ENCODE results near the gene MAP2. TPM values are rescaled to one million over a fixed set of nuclear protein-coding genes. Genes with fewer than 3 reads are reported as not detected.

Gene MAP2
- total RNA-seq, 1 experiment from 2014 or later, result 2.5 TPM

DNA sequence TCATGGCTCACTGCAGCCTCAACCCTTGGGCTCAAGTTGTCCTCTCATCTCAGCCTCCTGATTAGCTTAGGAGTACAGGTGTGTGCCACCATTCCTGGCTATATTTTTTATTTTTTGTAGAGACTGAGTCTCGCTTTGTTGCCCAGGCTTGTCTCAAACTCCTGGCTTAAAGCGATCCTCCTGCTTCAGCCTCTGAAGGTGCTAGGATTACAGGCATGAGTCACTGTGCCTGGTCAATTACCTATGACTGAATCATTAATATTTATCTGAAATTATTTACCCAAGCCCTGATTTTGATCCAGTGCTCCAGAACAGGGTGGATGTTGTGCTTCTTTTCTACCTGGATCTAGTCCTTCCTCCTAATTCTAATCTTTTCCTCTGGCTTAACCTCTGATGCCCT lies 87.8 kb downstream of the MAP2 start:
- in situ Hi-C loops (cut with HindIII; ENCODE audit: low pct_unique_long_range_greater_than_20kb, low sequenced_read_pairs), result no loop called here
- DNase-seq (ENCODE audit: low read depth, low spot score), result no peak

GRCh38 chr2:209512971-209513370 lies 89.1 kb downstream of the MAP2 start:
- in situ Hi-C loops (cut with HindIII; ENCODE audit: low pct_unique_long_range_greater_than_20kb, low sequenced_read_pairs), result no loop called here
- DNase-seq (ENCODE audit: low read depth, low spot score), result no peak

GRCh38 chr2:209517436-209517835 lies 93.6 kb downstream of the MAP2 start:
- in situ Hi-C loops (cut with HindIII; ENCODE audit: low pct_unique_long_range_greater_than_20kb, low sequenced_read_pairs), result no loop called here

GRCh38 chr2:209519271-209519670 lies 95.4 kb downstream of the MAP2 start:
- in situ Hi-C loops (cut with HindIII; ENCODE audit: low pct_unique_long_range_greater_than_20kb, low sequenced_read_pairs), result no loop called here
- DNase-seq (ENCODE audit: low read depth, low spot score), result no peak

More at GRCh38 chr2:209517436-209517835, 93.6 kb downstream of the MAP2 start:
- DNase-seq (ENCODE audit: low read depth, low spot score), result no peak

- no peak for DNase-seq (ENCODE audit: low read depth, low spot score)
- in situ Hi-C loops (cut with HindIII; ENCODE audit: low pct_unique_long_range_greater_than_20kb, low sequenced_read_pairs), result no loop called here
These were observed 96.1 kb downstream of the MAP2 start for GRCh38 chr2:209519906-209520305.

DNA sequence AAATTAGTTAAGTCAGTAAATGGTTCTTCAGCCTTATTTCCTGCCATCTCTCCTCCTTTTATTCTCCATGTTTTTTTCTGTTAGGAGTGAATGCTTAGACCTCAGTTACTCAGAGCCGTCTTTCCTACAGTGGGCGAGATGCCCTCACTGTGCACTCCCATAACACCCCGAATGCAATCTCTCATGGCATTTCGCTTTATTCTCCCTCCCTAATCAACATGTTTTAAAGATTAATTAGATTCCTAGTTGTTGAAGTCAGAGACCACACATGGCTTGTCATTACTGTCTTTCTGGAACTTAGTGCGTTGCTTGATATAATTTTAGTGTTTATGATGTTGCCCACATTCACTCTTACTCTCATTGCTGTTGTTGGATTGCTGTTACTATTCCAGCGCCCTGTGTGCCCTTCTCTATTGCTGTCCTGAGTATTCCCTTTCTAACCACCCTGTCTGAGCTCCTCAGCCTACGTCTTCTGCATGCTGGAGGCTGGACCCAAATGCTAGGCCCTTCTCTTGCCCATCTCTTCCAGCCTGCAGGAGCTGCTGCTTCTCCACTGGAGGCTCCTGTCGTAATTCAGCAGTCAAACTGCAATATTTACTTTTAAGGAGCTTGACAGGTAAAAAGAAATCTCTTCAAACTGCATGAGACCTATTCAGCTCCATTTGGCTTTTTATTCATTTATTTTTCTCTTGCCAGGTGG lies 99.3 kb downstream of the MAP2 start:
- in situ Hi-C loops (cut with HindIII; ENCODE audit: low pct_unique_long_range_greater_than_20kb, low sequenced_read_pairs), result no loop called here
- DNase-seq (ENCODE audit: low read depth, low spot score), result no peak

- no peak for DNase-seq (ENCODE audit: low read depth, low spot score)
- in situ Hi-C loops (cut with HindIII; ENCODE audit: low pct_unique_long_range_greater_than_20kb, low sequenced_read_pairs), result no loop called here
These were observed 100.0 kb downstream of the MAP2 start for GRCh38 chr2:209523867-209524266.

- no peak for DNase-seq (ENCODE audit: low read depth, low spot score)
- in situ Hi-C loops (cut with HindIII; ENCODE audit: low pct_unique_long_range_greater_than_20kb, low sequenced_read_pairs), result no loop called here
These were observed 101.5 kb downstream of the MAP2 start for GRCh38 chr2:209525331-209525730.

DNA sequence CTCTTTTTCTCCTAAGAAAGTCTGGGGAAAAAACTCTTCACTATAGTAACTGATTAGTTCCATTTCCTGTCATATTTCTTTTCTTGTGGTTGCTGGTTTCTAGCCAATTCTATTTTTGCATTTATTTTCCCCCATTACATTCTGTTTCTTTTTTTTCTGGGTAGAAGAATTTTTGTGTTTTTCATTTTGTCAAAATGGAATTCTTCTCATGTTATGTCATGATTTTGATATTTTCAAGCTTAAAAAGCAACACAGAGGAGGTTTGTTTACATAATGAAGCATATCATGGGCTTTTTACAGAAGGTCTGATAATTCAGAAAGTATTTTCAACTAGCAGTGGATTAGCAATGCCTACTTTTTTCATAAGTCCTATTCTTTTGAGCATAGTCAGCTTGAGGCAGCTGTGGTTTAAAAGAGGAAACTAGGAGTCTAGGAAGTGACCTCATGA lies 102.0 kb downstream of the MAP2 start:
- in situ Hi-C loops (cut with HindIII; ENCODE audit: low pct_unique_long_range_greater_than_20kb, low sequenced_read_pairs), result no loop called here
- peak; percentile 29 for DNase-seq (ENCODE audit: low read depth, low spot score)

DNA sequence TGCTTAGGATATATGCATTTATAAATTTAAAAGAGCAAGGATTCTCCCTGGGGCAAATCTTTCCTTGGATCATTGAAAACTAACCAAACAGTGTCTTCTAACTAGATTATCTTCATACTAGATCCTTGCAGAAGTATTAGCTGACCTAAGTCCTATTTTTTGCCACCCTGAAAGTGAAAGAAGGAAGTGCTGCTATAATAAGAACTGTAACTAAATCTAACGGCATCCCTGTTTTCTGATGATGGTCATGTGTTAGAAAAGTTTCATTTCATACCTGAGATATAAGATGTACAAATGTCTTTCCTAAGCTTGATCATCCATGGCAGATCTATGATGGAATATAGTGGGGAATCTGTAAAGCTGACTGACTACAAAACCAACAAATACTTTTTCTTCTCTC lies 102.7 kb downstream of the MAP2 start:
- no peak for DNase-seq (ENCODE audit: low read depth, low spot score)
- in situ Hi-C loops (cut with HindIII; ENCODE audit: low pct_unique_long_range_greater_than_20kb, low sequenced_read_pairs), result no loop called here

GRCh38 chr2:209529579-209529978 lies 105.7 kb downstream of the MAP2 start:
- no peak for DNase-seq (ENCODE audit: low read depth, low spot score)
- in situ Hi-C loops (cut with HindIII; ENCODE audit: low pct_unique_long_range_greater_than_20kb, low sequenced_read_pairs), result no loop called here

GRCh38 chr2:209532321-209532720 lies 108.5 kb downstream of the MAP2 start:
- DNase-seq (ENCODE audit: low read depth, low spot score), result no peak
- in situ Hi-C loops (cut with HindIII; ENCODE audit: low pct_unique_long_range_greater_than_20kb, low sequenced_read_pairs), result no loop called here

DNA sequence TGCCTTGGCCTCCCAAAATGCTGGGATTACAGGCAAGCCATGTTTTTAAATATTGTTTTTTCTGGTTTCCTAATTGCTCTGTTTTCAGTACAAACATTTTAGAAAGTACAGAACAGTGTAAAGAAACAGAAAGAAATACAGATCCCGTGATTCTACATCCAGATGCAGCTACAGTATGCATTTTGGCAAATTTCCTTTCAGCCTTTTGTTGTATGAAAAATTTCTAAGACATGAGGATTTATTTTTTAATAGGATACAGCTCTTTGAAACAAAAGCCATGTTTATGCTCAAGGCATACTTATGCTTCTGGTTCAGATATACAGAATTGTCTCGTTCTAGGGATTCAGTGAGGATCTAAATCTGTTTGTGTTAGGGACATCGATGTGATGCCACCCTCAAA lies 109.5 kb downstream of the MAP2 start:
- no peak for DNase-seq (ENCODE audit: low read depth, low spot score)
- in situ Hi-C loops (cut with HindIII; ENCODE audit: low pct_unique_long_range_greater_than_20kb, low sequenced_read_pairs), result no loop called here

DNA sequence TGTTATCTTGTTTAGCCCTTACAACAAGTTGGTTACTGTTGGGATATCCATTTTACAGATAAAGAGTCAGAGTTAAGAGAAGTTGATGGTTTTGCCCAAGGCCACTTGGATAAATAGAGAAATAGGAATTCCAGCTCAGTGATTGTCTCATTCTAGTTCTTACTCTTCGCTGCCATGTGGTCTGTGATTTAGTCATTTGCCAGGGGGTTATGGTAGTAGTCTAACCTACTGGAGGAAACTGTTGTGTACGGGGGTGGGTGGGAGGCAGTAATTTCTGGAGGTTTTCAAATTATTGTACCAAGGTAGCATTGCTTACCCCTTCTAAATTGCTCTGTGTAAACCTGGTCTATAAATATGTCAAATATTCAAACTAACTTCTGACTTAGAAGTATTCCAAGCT lies 110.4 kb downstream of the MAP2 start:
- in situ Hi-C loops (cut with HindIII; ENCODE audit: low pct_unique_long_range_greater_than_20kb, low sequenced_read_pairs), result no loop called here
- DNase-seq (ENCODE audit: low read depth, low spot score), result no peak

DNA sequence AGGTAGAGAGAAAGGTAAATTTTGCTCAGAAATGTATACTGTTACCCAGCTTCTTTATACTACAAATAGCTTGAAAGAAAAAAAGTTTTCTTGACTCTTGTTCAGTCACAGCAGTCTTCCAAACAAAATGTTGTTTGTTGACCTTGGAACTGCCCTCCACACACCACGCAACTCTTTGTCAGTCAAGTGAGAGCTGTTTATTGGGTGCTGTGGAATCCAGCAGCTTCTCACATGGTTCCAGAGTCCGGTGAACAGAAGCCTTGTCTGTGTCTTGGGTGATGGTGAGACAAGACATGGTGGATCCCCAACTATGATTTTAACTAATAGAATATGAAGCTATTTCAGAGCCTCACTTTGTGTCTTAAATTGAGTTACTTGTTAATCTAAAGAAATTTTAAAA lies 112.5 kb downstream of the MAP2 start:
- peak; percentile 94 for DNase-seq (ENCODE audit: low read depth, low spot score)
- in situ Hi-C loops (cut with HindIII; ENCODE audit: low pct_unique_long_range_greater_than_20kb, low sequenced_read_pairs), result no loop called here

DNA sequence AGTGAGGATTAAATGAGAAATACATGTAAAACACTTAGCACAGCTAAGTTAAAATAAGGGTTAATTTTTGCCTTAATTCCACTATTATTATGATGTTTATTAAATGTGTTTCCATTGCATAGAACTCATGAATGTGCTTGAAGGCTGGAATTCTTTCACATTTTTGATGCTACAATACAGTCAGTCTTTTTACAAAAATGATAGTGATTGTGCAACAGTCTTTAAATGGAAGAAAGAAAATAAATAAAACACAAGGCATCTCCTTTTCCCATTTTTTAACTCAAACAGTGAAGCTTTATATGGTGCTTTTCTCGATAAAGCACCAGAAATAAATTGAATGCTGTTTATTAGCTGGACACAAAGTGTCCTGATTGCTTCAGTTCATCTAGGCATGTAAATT lies 123.9 kb downstream of the MAP2 start:
- in situ Hi-C loops (cut with HindIII; ENCODE audit: low pct_unique_long_range_greater_than_20kb, low sequenced_read_pairs), result no loop called here
- DNase-seq (ENCODE audit: low read depth, low spot score), result peak; percentile 11

- in situ Hi-C loops (cut with HindIII; ENCODE audit: low pct_unique_long_range_greater_than_20kb, low sequenced_read_pairs), result no loop called here
These were observed 125.7 kb downstream of the MAP2 start for GRCh38 chr2:209549589-209549988.

GRCh38 chr2:209553913-209554312 lies 130.1 kb downstream of the MAP2 start:
- DNase-seq (ENCODE audit: low read depth, low spot score), result no peak
- in situ Hi-C loops (cut with HindIII; ENCODE audit: low pct_unique_long_range_greater_than_20kb, low sequenced_read_pairs), result no loop called here

More at GRCh38 chr2:209549589-209549988, 125.7 kb downstream of the MAP2 start:
- no peak for DNase-seq (ENCODE audit: low read depth, low spot score)

DNA sequence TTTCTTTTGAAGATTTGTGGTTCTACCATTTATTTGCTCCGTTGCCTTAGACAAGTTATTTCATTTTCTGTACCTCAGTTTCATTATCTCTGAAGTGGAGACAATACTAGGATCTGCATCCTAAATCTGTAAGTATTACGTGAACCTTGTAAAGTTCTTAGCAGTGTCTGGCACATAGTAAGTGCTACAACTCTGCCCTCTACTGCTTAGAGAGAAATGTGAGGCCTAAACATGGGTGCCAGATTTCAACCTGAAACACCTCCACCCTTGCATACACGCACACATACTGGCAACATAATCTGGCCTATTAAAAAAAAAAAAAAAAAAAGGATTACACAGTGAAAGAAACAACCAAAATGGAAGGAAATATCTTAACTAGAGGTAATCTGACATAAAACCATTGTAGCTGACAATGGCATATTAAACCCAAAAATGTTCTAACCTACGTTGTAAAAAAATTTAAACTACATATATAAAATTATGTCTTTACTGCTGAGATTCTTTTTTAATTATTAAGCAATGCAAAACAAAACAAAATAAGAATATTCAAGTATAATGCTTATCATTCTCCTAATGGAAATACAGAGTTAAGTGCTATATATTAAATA lies 132.6 kb downstream of the MAP2 start:
- in situ Hi-C loops (cut with HindIII; ENCODE audit: low pct_unique_long_range_greater_than_20kb, low sequenced_read_pairs), result no loop called here
- peak; percentile 68 for DNase-seq (ENCODE audit: low read depth, low spot score)
